H1 (cell line): ENCODE data around the gene P3H2. TPM values are rescaled to one million over a fixed set of nuclear protein-coding genes. Genes with fewer than 3 reads are reported as not detected.

Source experiments
- ASH2L ChIP-seq: fragments of 200-600, 300-600 bp; sonication (generic); IDR thresholded peaks from one replicate; pipeline ENCODE4 v1.7.1; 2017; ENCODE audit warnings: low read length
- CTCF ChIP-seq, 3 experiments: IDR thresholded peaks; 1 replicate in 2 of 3; 2 replicates in 1 of 3; pipeline versions ENCODE4 v1.5.1 to v1.6.1; 2011; ENCODE audit warnings: low read length in 3 of 3, mild to moderate bottlenecking in 3 of 3, inconsistent platforms in 2 of 3, low read depth in 1 of 3, moderate library complexity in 1 of 3; ENCODE audit not compliant: insufficient read depth in 1 of 3; ENCODE audit errors: control extremely low read depth in 1 of 3
- EGR1 ChIP-seq: IDR thresholded peaks from 2 replicates; pipeline ENCODE4 v1.6.1; 2011; ENCODE audit warnings: low read depth, low read length, borderline replicate concordance
- PHF8 ChIP-seq: fragments of 200-600 bp; sonication (generic); conservative IDR thresholded peaks from 2 replicates; pipeline ENCODE4 v1.7.1; 2012; ENCODE audit warnings: low read depth, mild to moderate bottlenecking, inconsistent platforms, low read length, moderate library complexity
- SIN3A ChIP-seq, 2 experiments: IDR thresholded peaks in 1 of 2; conservative IDR thresholded peaks in 1 of 2; 2 replicates each; pipeline ENCODE4 v1.6.1; 2011 to 2012; ENCODE audit warnings: low read length in 2 of 2, improper control_type of control experiment in 1 of 2, low read depth in 1 of 2, mild to moderate bottlenecking in 1 of 2
- polyA plus RNA-seq, 7 experiments: library from polyadenylated mRNA; depleted of rRNA in 3 of 7; stranded (reverse) in 5 of 7; unstranded in 2 of 7; fragments of >200 nt in 5 of 7; fragments of 200-250 nt in 2 of 7; gene quantifications; 1 replicate in 5 of 7; 2 replicates in 1 of 7; 4 replicates in 1 of 7; pipeline versions ENCODE4 v1.2.1 to v1.2.3, GENCODE V29; 2011 to 2013; ENCODE audit warnings: missing spikeins in 2 of 7, mixed read lengths in 2 of 7
- total RNA-seq: library from RNA; stranded (reverse); fragmentation: NEBNext Ultra II Directional; extraction: Animal tissue kit (Norgen Biotek cat#: 25700); gene quantifications from 2 replicates; pipeline ENCODE4 v1.2.1, GENCODE V29; 2021
- TF ChIP-seq, protein P1 (sequence below): fragments of 300-600 bp; sonication (generic); IDR thresholded peaks from 2 replicates; pipeline ENCODE4 v1.7.1; 2012; ENCODE audit warnings: low read length, moderate library complexity, mild to moderate bottlenecking, inconsistent platforms; ENCODE audit not compliant: insufficient replicate concordance

P3H2 gene
- total and polyA plus RNA-seq, 2 of the 8 experiments (the other 6 are each of a cell fraction or from before 2014, with no cell fraction given) = 40.5 to 60.4 TPM

DNA sequence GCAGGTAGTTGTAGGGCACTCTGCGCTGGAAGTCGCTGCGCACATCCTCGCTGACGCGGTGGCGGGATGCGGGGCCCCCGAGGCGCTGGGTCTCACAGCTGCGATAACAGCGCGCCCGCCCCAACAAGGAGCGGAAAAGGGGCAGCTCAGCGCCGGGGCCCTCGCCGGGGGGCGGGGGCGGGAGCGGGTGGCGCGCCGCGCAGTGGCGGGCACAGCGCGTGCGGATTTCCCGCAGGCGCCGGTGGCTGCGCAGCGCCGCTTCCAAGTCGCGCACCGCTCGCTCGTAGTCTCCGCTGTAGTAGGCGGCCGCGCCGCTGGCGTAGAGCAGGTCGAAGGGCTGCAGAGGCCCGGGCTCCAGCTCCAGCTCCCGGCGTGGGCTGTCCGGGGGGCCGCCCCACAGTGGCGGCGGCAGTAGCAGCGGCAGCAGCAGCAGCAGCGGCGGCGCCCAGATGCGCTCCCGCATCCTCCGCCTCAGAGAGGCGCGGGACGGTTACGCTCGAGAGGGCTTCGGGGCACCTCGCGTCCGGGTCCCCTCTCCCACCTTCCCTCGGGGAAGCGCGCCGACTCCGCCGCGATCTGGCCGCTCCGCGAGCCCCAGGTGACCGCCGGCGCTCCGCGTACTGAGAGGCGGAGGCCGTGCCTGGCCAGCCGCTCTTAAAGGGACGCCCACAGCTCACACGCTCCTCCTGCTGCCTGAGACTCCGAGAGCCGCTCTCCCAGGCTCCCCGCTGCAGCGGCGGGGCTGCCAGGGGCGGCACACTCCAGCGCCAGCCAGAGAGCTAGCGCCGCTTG lies at the start of gene P3H2 (continued):
- TF ChIP-seq, protein P1, sequence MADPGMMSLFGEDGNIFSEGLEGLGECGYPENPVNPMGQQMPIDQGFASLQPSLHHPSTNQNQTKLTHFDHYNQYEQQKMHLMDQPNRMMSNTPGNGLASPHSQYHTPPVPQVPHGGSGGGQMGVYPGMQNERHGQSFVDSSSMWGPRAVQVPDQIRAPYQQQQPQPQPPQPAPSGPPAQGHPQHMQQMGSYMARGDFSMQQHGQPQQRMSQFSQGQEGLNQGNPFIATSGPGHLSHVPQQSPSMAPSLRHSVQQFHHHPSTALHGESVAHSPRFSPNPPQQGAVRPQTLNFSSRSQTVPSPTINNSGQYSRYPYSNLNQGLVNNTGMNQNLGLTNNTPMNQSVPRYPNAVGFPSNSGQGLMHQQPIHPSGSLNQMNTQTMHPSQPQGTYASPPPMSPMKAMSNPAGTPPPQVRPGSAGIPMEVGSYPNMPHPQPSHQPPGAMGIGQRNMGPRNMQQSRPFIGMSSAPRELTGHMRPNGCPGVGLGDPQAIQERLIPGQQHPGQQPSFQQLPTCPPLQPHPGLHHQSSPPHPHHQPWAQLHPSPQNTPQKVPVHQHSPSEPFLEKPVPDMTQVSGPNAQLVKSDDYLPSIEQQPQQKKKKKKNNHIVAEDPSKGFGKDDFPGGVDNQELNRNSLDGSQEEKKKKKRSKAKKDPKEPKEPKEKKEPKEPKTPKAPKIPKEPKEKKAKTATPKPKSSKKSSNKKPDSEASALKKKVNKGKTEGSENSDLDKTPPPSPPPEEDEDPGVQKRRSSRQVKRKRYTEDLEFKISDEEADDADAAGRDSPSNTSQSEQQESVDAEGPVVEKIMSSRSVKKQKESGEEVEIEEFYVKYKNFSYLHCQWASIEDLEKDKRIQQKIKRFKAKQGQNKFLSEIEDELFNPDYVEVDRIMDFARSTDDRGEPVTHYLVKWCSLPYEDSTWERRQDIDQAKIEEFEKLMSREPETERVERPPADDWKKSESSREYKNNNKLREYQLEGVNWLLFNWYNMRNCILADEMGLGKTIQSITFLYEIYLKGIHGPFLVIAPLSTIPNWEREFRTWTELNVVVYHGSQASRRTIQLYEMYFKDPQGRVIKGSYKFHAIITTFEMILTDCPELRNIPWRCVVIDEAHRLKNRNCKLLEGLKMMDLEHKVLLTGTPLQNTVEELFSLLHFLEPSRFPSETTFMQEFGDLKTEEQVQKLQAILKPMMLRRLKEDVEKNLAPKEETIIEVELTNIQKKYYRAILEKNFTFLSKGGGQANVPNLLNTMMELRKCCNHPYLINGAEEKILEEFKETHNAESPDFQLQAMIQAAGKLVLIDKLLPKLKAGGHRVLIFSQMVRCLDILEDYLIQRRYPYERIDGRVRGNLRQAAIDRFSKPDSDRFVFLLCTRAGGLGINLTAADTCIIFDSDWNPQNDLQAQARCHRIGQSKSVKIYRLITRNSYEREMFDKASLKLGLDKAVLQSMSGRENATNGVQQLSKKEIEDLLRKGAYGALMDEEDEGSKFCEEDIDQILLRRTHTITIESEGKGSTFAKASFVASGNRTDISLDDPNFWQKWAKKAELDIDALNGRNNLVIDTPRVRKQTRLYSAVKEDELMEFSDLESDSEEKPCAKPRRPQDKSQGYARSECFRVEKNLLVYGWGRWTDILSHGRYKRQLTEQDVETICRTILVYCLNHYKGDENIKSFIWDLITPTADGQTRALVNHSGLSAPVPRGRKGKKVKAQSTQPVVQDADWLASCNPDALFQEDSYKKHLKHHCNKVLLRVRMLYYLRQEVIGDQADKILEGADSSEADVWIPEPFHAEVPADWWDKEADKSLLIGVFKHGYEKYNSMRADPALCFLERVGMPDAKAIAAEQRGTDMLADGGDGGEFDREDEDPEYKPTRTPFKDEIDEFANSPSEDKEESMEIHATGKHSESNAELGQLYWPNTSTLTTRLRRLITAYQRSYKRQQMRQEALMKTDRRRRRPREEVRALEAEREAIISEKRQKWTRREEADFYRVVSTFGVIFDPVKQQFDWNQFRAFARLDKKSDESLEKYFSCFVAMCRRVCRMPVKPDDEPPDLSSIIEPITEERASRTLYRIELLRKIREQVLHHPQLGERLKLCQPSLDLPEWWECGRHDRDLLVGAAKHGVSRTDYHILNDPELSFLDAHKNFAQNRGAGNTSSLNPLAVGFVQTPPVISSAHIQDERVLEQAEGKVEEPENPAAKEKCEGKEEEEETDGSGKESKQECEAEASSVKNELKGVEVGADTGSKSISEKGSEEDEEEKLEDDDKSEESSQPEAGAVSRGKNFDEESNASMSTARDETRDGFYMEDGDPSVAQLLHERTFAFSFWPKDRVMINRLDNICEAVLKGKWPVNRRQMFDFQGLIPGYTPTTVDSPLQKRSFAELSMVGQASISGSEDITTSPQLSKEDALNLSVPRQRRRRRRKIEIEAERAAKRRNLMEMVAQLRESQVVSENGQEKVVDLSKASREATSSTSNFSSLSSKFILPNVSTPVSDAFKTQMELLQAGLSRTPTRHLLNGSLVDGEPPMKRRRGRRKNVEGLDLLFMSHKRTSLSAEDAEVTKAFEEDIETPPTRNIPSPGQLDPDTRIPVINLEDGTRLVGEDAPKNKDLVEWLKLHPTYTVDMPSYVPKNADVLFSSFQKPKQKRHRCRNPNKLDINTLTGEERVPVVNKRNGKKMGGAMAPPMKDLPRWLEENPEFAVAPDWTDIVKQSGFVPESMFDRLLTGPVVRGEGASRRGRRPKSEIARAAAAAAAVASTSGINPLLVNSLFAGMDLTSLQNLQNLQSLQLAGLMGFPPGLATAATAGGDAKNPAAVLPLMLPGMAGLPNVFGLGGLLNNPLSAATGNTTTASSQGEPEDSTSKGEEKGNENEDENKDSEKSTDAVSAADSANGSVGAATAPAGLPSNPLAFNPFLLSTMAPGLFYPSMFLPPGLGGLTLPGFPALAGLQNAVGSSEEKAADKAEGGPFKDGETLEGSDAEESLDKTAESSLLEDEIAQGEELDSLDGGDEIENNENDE = no peak
- TF ChIP-seq CTCF (IDR thresholded peaks at IDR 0.05; ENCODE audit: control extremely low read depth in 1 of 3, insufficient read depth in 1 of 3, low read depth in 1 of 3, low read length in 3 of 3) = peak in 2 of 3 experiments; percentile 45 to 61; a peak in 3 of 4 replicates
- TF ChIP-seq EGR1 = 0 out of 2 replicates have a peak, but pooled peaks have one; percentile 30
- TF ChIP-seq PHF8 = peak; percentile 37
- peak; percentile 95 for TF ChIP-seq ASH2L
- 0 out of 4 replicates have a peak, but pooled peaks of 1 of the 2 experiments have one; percentile 24 for TF ChIP-seq SIN3A (conservative IDR thresholded peaks at IDR 0.05 in 1 of 2, IDR thresholded peaks at IDR 0.05 in 1 of 2; ENCODE audit: low read depth in 1 of 2, low read length in 2 of 2)
